Ishikawa (cell line): ENCODE results near the gene SIX6.

Experiments
- CEBPB ChIP-seq: IDR thresholded peaks from 2 replicates; pipeline ENCODE4 v1.6.1; 2012
- CREB1 ChIP-seq: IDR thresholded peaks from 2 replicates; pipeline ENCODE4 v1.6.1; 2012; ENCODE audit warnings: low read depth
- EGR1 ChIP-seq: IDR thresholded peaks from 2 replicates; pipeline ENCODE4 v1.6.1; 2012
- EP300 ChIP-seq: IDR thresholded peaks from 2 replicates; pipeline ENCODE4 v1.6.1; 2012; ENCODE audit warnings: borderline replicate concordance
- FOXM1 ChIP-seq: IDR thresholded peaks from 2 replicates; pipeline ENCODE4 v1.6.1; 2012; ENCODE audit warnings: low read depth, borderline replicate concordance
- MAX ChIP-seq: IDR thresholded peaks from 2 replicates; pipeline ENCODE4 v1.6.1; 2012
- NFIC ChIP-seq: IDR thresholded peaks from 2 replicates; pipeline ENCODE4 v1.6.1; 2012
- RAD21 ChIP-seq: IDR thresholded peaks from 2 replicates; pipeline ENCODE4 v1.6.1; 2012; ENCODE audit warnings: low read depth
- REST ChIP-seq: IDR thresholded peaks from 2 replicates; pipeline ENCODE4 v1.6.1; 2012; ENCODE audit warnings: low read depth, mild to moderate bottlenecking
- TAF1 ChIP-seq: IDR thresholded peaks from 2 replicates; pipeline ENCODE4 v1.6.1; 2012; ENCODE audit warnings: low read depth, mild to moderate bottlenecking
- TEAD4 ChIP-seq: IDR thresholded peaks from 2 replicates; pipeline ENCODE4 v1.6.1; 2012
- USF1 ChIP-seq: IDR thresholded peaks from 2 replicates; pipeline ENCODE4 v1.6.1; 2012
- YY1 ChIP-seq: IDR thresholded peaks from 2 replicates; pipeline ENCODE4 v1.6.1; 2012; ENCODE audit warnings: low read depth
- ZBTB7A ChIP-seq: IDR thresholded peaks from 2 replicates; pipeline ENCODE4 v1.6.1; 2012; ENCODE audit warnings: low read depth

- TF ChIP-seq CEBPB, result no peak
- no peak for TF ChIP-seq ZBTB7A
- no peak for TF ChIP-seq REST
- TF ChIP-seq YY1, result no peak
- no peak for TF ChIP-seq MAX
- TF ChIP-seq FOXM1, result no peak
- no peak for TF ChIP-seq NFIC
- no peak for TF ChIP-seq TEAD4
- no peak for TF ChIP-seq EP300
- TF ChIP-seq USF1, result no peak
- TF ChIP-seq RAD21, result no peak
- no peak for TF ChIP-seq TAF1
- TF ChIP-seq CREB1, result no peak
- no peak for TF ChIP-seq EGR1
Observed at GRCh38 chr14:60532442-60532841, 23.5 kb downstream of the SIX6 start.
